Ureter (tissue), 1 donor: Measurements from ENCODE around the gene MRPS21. TPM values are rescaled to one million over a fixed set of nuclear protein-coding genes. Genes with fewer than 3 reads are reported as not detected.

Experiments used
- total RNA-seq: library from RNA; stranded (reverse); gene quantifications from one replicate; pipeline ENCODE4 v1.2.4, GENCODE V29; 2023
- donor health status: DM: yes; HTN: yes; CAD: no.

MRPS21 gene
- total RNA-seq, 1 donor from 2014 or later = 79.7 TPM

Other genes starting within 250 kb of the MRPS21 start
- 56.4 TPM for gene VPS45, start 226.1 kb upstream of the MRPS21 start, total RNA-seq
- gene PLEKHO1, start 143.9 kb upstream of the MRPS21 start, total RNA-seq = 28.9 TPM
- 23.4 TPM for gene ANP32E, start 57.7 kb upstream of the MRPS21 start, total RNA-seq
- 1.4 TPM for gene CA14, start 36.1 kb upstream of the MRPS21 start, total RNA-seq
- 133 TPM for gene APH1A, start 24.8 kb upstream of the MRPS21 start, total RNA-seq
- gene C1orf54, start 21.1 kb upstream of the MRPS21 start, total RNA-seq = 13.8 TPM
- gene CIART, start 11.3 kb upstream of the MRPS21 start, total RNA-seq = 8.0 TPM
- gene PRPF3, start 27.7 kb downstream of the MRPS21 start, total RNA-seq = 112 TPM
- gene RPRD2, start 70.3 kb downstream of the MRPS21 start, total RNA-seq = 44.7 TPM
- 28.6 TPM for gene TARS2, start 193.6 kb downstream of the MRPS21 start, total RNA-seq
- 10.8 TPM for gene ECM1, start 214.2 kb downstream of the MRPS21 start, total RNA-seq
- gene FALEC, start 221.9 kb downstream of the MRPS21 start, total RNA-seq = not detected